Muscle of arm (tissue), 12 donors: ENCODE data around the gene EIF2B2. TPM values are rescaled to one million over a fixed set of nuclear protein-coding genes. Genes with fewer than 3 reads are reported as not detected.
"Not testable (repeated sequence)": the region's sequence is repeated elsewhere in the genome, so short reads cannot be mapped to it uniquely, and the experiment has no call there.

Source experiments
- DNase-seq: peaks from one replicate; pipeline ENCODE4 v3.0.0-alpha.2; 2013
- polyA plus RNA-seq, 12 donors: library from polyadenylated mRNA; unstranded; fragments of 120-200 nt; gene quantifications; one replicate each; pipeline ENCODE4 v1.2.1, GENCODE V29; 2013; ENCODE audit not compliant: insufficient read length in 12 of 12

The EIF2B2 gene
- polyA plus RNA-seq, 12 donors, result 28.0 to 61.0 (median 50.2) TPM; not detected in 1

- DNase-seq, result no peak
Observed at GRCh38 chr14:74984236-74985027, 18.3 kb upstream of the EIF2B2 start.

DNA sequence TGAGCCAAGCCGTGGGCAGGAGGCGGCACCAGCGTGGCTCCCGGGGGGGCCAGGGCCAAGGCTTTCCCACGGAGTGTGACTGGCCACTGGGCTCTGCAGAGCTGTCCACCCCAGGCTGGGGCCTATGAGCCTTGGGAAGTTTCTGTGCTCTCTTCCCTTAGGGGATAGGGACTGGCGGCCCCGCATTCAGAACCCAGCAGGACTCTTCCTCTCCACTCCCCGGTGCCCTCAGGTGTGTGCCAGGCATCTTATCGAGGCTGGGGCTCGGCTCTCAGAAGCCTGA, 17.8 kb upstream of the EIF2B2 start:
- no peak for DNase-seq

DNA sequence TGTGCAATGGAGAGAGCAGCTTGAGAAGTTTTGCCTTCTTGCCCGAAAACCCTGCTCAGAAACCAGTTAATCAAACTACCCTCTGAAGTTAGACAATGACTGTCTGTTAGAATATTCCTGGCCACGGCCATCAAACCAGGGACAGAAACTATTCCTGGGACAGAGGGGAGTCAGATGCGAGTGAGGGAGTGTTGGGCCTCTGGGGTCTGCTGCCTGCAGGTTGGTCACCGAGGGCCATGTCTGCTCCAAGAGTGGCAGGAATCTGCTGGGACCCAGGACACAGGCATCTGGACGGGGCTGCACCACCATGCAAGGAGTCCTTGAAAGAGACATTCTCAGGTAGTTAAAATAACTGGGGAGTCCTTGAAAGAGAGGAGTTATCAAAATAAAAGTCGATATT, 16.9 kb upstream of the EIF2B2 start:
- no peak for DNase-seq

GRCh38 chr14:74988131-74988530, 14.6 kb upstream of the EIF2B2 start:
- no peak for DNase-seq

DNA sequence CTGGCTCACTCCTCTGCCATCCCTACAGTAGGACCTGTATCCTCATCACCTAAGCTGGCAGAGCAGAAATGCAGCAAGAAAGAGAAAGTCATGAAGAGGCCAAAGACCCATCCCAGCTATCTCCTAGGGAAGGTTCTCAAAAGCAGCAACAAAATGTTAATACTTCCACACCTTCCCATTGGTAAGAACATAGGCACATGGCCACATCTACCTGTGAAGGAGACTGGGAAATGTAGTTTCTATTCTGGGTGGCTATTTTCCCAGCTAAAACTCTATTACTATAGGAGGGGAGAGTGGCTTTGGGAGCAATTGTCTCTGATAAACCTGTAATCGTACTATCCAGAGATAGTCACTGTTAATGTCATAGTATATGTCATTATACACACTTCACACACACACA, 13.7 kb upstream of the EIF2B2 start:
- no peak for DNase-seq

GRCh38 chr14:74994182-74994581, 8.5 kb upstream of the EIF2B2 start:
- not testable (repeated sequence) for DNase-seq

GRCh38 chr14:74995781-74996180, 6.9 kb upstream of the EIF2B2 start:
- not testable (repeated sequence) for DNase-seq

- no peak for DNase-seq
Observed at GRCh38 chr14:75001261-75001660, 1.5 kb upstream of the EIF2B2 start.

DNA sequence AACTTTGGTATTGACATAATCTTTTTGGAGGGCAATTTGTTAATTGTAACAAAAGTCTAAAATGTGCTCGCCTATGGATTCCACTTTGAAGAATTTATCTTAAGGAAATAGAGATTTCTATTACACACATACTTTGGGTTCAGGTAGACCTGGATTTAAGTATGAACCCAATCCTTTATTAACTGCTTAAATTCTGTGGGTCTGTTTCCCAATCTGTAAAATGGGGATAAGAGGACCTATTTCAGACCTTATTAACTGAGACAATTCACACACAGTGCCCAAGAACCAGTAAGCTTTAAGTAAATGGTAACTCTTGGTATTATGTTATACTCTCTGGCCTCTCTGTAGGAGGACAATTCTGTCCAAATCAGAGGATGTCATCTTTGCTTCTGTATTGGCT, 822 bp upstream of the EIF2B2 start:
- DNase-seq, result no peak

GRCh38 chr14:75003250-75004027, 718 bp downstream of the EIF2B2 start:
- no peak for DNase-seq

- no peak for DNase-seq
Observed at GRCh38 chr14:75005357-75005756, 2.6 kb downstream of the EIF2B2 start.

DNA sequence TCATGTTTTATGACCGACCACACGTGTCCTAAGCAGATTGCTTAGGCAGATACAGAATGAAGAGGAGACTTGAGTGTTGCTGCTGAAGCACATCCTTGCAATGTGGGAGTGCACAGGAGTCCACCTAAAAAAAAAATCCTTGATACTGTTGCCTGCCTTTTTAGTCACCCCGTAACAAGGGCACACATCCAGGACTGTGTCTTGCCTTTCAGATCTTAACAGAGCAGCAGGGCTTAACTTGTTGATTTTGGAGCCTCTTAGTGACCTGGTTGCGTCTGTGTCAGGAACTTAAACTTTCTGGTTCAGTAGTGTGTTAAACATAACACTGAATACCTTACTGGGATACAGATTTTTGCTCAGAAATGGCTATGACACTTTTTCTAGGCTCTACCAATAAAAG, 6.5 kb downstream of the EIF2B2 start:
- DNase-seq, result no peak

- DNase-seq, result no peak
Observed at GRCh38 chr14:75010472-75011093, 7.9 kb downstream of the EIF2B2 start.

- peak; percentile 31 for DNase-seq
Observed at GRCh38 chr14:75011356-75011994, 8.8 kb downstream of the EIF2B2 start.

DNA sequence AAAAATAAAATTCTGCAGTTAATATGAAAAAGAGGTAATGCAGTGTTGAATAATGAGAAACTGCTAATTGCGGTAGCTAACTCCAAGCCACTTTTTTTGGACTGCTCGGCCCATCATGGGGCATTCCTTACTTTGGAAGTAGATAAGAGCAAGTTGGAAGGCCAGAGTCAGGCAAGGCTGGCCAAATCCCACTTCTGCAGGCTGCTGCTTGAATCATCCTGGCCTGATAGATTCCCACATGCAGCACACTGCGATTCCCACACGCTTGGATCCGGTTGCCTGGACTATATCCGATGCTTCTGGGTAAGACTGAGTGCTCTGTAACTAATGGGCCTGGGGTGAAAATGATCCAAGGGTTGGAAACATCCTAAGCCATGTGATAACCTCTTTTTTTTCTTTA, 10.6 kb downstream of the EIF2B2 start:
- no peak for DNase-seq

- DNase-seq, result no peak
Observed at GRCh38 chr14:75015496-75015895, 12.8 kb downstream of the EIF2B2 start.

DNA sequence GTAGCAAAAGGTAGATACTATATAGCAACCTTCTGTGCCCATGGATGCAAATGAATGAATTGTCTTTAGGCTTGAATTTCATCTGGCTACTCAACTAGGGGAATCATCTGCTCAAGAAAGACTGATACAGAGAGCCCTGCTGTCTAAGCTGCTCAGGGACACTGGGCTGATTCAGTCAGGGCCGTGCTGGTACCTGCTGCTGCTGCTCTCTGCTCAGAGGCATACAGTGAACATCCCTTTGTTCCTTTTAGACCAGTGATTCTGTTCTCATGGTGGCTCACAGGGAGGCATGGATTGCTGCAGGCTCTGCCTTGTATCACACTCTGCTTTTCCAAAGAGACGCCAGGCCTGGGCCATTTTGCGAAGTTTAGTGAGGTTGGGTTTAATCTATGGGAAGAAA, 14.1 kb downstream of the EIF2B2 start:
- DNase-seq, result no peak

- DNase-seq, result no peak
Observed at GRCh38 chr14:75018694-75019093, 16.0 kb downstream of the EIF2B2 start.

DNA sequence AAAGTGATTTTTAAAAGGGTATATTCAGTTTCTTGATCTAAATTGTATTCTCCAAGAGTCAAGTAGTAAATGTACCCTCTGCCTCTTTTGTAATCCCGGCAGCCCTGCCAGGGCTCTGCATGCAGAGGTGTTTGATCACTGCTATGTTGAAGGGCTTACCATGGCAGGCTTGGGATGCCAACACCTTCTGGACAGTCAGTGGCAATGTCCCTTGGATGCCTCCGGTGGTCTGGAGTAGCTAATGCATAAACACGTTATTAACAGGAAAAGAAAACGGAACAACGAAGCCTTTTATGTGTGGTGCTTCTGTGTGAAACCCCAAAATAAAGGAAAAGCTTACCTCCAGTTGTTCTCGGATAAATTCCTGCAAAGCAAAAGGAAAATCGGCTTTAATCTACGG, 19.9 kb downstream of the EIF2B2 start:
- no peak for DNase-seq

DNA sequence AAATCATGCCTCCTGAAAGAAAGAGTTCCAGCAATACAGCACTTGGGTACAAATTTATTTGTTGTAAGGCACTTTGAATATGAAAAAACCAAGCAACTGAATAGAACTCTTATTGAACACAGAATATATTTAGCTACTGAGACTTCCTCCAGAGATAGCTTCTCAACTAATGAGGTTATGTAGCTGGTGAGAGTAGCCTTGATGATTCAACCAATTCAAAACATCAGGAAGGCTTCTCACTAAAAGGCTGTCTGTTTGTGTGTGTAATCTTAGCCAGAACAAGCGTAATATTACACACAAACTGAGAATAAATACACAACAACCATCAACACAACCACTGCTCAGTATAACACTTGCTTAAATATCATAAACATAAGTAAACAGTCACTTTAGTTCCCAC, 20.4 kb downstream of the EIF2B2 start:
- DNase-seq, result no peak

GRCh38 chr14:75025082-75025481, 22.4 kb downstream of the EIF2B2 start:
- DNase-seq, result no peak

GRCh38 chr14:75025876-75026275, 23.2 kb downstream of the EIF2B2 start:
- DNase-seq, result no peak

- DNase-seq, result no peak
Observed at GRCh38 chr14:75030147-75030546, 27.4 kb downstream of the EIF2B2 start.
